ENCODE data around the gene ACBD4. TPM values are rescaled to one million over a fixed set of nuclear protein-coding genes. Genes with fewer than 3 reads are reported as not detected.
A peak's percentile ranks its signal among the peaks of the same experiment; 100 is the strongest.

Gene ACBD4
- total and polyA plus RNA-seq, 2 of the 13 experiments (the other 11 are each of a cell fraction or from before 2014, with no cell fraction given) = 16.1 to 26.9 TPM

- TF ChIP-seq IKZF5 (CRISPR knock-in tag; IDR thresholded peaks at IDR 0.05) = peak; percentile 84
- TF ChIP-seq LRRFIP1 (CRISPR knock-in tag; conservative IDR thresholded peaks at IDR 0.05) = no peak; the same call in 1 of the 2 replicates
- TF ChIP-seq ZNF691 (CRISPR knock-in tag; IDR thresholded peaks at IDR 0.05; ENCODE audit: borderline replicate concordance, low read depth) = peak; percentile 97
- TF ChIP-seq ZFP41 (CRISPR knock-in tag; IDR thresholded peaks at IDR 0.05; ENCODE audit: borderline replicate concordance) = 0 out of 2 replicates have a peak, but pooled peaks have one; percentile 71
- no peak; the same call in 1 of the 2 replicates for TF ChIP-seq ZNF83 (CRISPR knock-in tag; IDR thresholded peaks at IDR 0.05; ENCODE audit: borderline replicate concordance)
- no peak for TF ChIP-seq MBNL3 (CRISPR knock-in tag; conservative IDR thresholded peaks at IDR 0.05)
- no peak for TF ChIP-seq ZNF552 (CRISPR knock-in tag; IDR thresholded peaks at IDR 0.05; ENCODE audit: borderline replicate concordance)
- TF ChIP-seq HMGXB3 (CRISPR knock-in tag; IDR thresholded peaks at IDR 0.05; ENCODE audit: borderline replicate concordance) = no peak
- TF ChIP-seq SOX5 (CRISPR knock-in tag; IDR thresholded peaks at IDR 0.05; ENCODE audit: borderline replicate concordance) = peak; percentile 61; the same call in 1 of the 2 replicates
- TF ChIP-seq ZNF841 (CRISPR knock-in tag; IDR thresholded peaks at IDR 0.05; ENCODE audit: borderline replicate concordance) = no peak
- peak; percentile 35; the same call in 1 of the 2 replicates for TF ChIP-seq SMAD3 (CRISPR knock-in tag; IDR thresholded peaks at IDR 0.05)
- no peak for TF ChIP-seq ZBTB2 (CRISPR knock-in tag; IDR thresholded peaks at IDR 0.05; ENCODE audit: low read depth)
- peak; percentile 94 for TF ChIP-seq GABPB1 (CRISPR knock-in tag; IDR thresholded peaks at IDR 0.05)
- no peak for TF ChIP-seq E2F2 (CRISPR knock-in tag; IDR thresholded peaks at IDR 0.05; ENCODE audit: borderline replicate concordance)
Observed at GRCh38 chr17:45172541-45173286, 37.2 kb downstream of the ACBD4 start (continued).
